GM19351 (cell line): ENCODE results near the gene FAF2.
A peak's percentile ranks its signal among the peaks of the same experiment; 100 is the strongest.

Source experiments
- ATAC-seq: cut with Tn5 transposase; IDR thresholded peaks from one replicate; pipeline ENCODE4 v1.9.1; 2021; ENCODE audit warnings: mild to moderate bottlenecking, moderate library complexity; ENCODE audit not compliant: unreplicated experiment

FAF2 gene

GRCh38 chr5:176529741-176530141 is 81.6 kb downstream of the FAF2 start:
- no peak for ATAC-seq

- no peak for ATAC-seq
Observed at GRCh38 chr5:176530393-176530982, 82.3 kb downstream of the FAF2 start.

DNA sequence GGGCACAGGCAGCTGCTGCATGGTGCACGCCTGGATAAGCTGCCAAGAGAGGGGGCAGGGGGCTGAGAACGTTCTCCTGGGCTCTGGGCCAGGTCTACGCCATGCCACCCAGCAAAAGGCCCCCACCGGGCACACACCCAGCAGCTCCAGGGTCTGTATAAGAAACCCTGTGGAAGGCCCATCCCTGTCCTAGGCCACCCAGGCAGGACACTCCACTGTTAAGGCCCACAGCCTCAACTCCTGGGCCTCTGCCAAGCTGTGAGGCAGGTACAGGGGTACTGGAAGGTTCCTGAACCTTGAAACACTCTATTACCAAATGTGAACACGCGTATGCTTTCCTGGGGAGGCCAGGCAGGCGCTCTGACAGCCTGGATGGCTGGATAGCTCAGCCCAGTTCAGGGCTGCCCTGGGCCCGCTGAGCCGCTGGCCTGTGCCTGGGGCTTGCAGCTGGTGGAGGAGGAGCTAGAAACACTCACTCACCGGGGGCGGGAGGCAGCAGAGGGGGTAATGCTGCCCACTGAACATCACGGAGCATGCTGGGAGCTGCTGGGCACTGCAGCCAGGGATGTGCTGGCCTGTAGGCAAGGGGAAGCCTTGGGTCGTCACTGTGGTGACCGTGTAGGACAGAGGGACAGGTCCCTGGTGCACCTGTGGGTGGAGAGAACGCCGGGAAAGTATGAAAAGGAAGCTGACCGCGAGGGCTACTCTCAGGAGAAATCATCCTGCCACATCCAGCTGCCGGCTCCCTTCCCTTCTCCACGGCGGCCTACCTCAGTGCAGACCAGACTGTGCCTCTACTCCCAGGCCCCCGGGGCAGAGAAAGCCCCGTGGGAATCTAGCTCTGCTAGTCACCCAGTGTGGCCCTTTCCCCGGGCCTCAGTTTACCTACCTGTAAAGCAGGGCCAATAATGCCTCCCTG is 83.1 kb downstream of the FAF2 start:
- ATAC-seq: no peak

- no peak for ATAC-seq
Observed at GRCh38 chr5:176531902-176532493, 83.8 kb downstream of the FAF2 start.

GRCh38 chr5:176532795-176533194 is 84.6 kb downstream of the FAF2 start:
- no peak for ATAC-seq

DNA sequence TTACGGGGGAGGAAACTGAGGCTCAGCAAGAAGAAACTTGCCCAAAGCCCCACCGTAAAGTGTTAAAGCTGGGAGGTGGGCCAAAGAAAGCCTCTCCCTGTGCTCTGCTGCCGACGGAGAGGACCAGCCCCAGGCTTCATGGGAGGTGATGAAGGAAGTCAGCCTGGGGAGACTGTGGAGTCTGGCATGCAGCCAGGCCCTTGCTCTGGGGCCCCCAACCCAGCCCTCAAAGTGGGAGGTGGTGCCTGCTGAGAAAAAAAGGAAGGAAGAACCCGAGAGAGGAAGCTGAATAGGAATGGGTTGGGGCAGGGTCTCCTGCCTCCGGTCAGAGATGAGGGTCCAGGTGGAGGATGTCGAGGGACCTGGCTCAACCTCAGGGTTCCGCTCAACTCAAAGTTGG is 85.2 kb downstream of the FAF2 start:
- ATAC-seq: no peak

- ATAC-seq: no peak
Observed at GRCh38 chr5:176533894-176534611, 85.9 kb downstream of the FAF2 start.

DNA sequence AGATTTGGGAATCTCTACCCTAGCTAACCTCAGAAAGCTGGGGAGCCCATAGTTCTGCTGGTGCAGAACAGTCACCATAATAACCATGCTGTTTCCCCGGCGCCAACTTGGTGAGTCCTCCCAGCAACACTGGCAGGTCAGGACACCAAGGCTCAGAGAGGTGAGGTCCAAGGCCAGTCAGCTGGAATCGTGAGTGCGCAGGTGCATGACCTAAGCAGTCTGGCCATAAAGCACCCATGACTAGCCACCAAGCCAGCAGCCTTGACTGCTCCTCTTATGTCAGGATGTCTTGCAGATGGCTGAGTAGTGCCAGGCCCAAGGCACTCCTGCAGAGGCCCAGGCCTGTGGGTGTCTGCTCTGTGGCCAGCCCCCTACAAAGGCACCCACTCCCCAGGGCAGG is 86.5 kb downstream of the FAF2 start:
- no peak for ATAC-seq

- no peak for ATAC-seq
Observed at GRCh38 chr5:176535101-176535663, 87.0 kb downstream of the FAF2 start.

- no peak for ATAC-seq
Observed at GRCh38 chr5:176535664-176536131, 87.5 kb downstream of the FAF2 start.

- ATAC-seq: peak; percentile 17
Observed at GRCh38 chr5:176536132-176536901, 88.1 kb downstream of the FAF2 start.

- peak; percentile 47 for ATAC-seq
Observed at GRCh38 chr5:176536902-176537553, 88.8 kb downstream of the FAF2 start, which contains the start of gene RNF44. TSS of gene RNF44 (minus strand) at chr5:176537402. CDS start at chr5:176532472, 4,930 bp downstream.

- peak; percentile 68 for ATAC-seq
Observed at GRCh38 chr5:176537554-176538229, 89.5 kb downstream of the FAF2 start.

DNA sequence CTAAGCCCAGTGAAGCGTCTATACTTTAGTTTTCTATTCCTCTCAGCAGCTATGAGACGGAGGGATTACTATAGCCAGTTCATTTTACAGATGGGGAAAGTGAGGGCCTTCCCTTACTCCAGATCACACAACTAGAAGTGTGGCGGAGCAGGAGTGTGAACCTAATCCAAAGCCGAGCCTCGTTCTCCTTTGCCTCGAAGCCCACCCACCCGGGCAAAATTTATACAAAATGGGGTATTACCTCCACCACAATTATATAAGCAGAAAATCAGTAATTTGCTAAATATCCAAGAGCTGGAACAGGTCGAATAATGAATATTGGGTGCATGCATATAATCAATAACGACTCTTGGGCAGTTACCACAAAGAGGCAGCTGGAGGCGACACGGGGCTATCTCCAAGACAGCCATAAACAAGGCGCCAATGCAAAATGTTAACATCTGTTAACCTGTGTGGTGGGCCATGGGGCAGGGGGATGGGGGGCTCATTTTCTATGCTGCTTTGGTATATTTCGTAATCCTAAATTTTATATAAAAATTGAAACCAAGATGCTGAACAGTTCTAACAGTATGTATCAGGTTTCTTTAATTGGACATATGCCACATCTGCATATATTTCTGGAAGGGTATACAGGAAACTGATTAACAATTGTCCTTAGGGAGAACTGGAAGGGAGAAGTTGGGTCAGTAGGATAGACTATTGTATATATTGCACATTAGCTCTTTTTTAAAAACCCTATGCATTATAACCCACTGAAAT is 90.2 kb downstream of the FAF2 start:
- no peak for ATAC-seq

DNA sequence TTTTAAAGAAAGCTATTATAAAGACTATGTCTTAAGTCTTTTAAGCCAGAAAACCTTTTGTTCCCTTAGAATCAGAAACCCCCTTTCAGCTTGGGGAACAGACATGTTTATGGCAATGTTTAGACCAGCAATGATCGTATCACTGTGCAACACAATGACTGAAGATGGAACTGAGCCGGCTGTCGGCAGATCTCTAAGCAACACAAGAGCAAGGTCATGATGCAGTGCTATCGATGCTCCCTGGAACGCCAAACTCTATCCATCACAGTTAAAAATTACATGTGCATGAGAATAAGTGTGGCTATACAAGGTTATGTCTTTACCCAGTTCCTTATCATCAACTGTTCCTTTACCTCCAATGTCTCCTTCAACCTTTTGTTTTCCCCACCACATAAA is 90.8 kb downstream of the FAF2 start:
- no peak for ATAC-seq

DNA sequence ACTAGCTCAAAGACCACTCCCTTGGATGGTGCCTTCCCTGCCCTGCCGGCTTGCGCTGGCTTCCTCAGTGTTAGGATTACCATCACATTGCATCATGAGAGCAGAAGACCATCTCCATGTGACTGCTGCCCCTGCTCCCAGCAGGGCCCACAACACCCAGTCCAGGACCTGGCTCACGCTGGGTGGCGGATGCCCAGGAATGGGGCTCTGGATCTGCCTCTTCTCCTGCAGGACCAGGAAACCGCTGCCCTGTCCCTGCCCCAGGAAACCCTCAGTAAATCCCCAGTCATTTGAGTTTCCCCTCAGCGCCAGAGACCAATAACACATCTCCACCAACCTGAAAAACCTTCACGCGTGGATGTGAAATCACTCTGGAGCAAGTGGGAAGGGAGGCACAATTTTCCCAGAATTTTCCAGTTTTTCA is 92.3 kb downstream of the FAF2 start:
- no peak for ATAC-seq

- ATAC-seq: no peak
Observed at GRCh38 chr5:176540956-176541337, 92.8 kb downstream of the FAF2 start.
